HepG2 (cell line): ENCODE data around the gene TUBB4B. TPM values are rescaled to one million over a fixed set of nuclear protein-coding genes. Genes with fewer than 3 reads are reported as not detected.

Experiments
- AHR ChIP-seq: IDR thresholded peaks from 2 replicates; pipeline ENCODE4 v1.6.1; 2018; ENCODE audit warnings: missing genetic modification reagents, missing compliant biosample characterization
- BCL6 ChIP-seq: IDR thresholded peaks from 2 replicates; pipeline ENCODE4 v1.6.1; 2016; ENCODE audit warnings: missing genetic modification reagents, missing compliant biosample characterization
- GZF1 ChIP-seq: sonication (generic); formaldehyde crosslinking; IDR thresholded peaks from 2 replicates; pipeline ENCODE4 v1.5.1; 2020; ENCODE audit warnings: mild to moderate bottlenecking, missing genetic modification reagents
- HNRNPLL ChIP-seq: fragments of 200-400 bp; formaldehyde crosslinking; IDR thresholded peaks from 2 replicates; pipeline ENCODE4 v1.6.1; 2017; ENCODE audit warnings: mild to moderate bottlenecking, low read depth, low read length; ENCODE audit not compliant: poor library complexity, severe bottlenecking
- MEIS2 ChIP-seq: sonication (generic); formaldehyde crosslinking; IDR thresholded peaks from 2 replicates; pipeline ENCODE4 v1.9.0; 2021; ENCODE audit warnings: mild to moderate bottlenecking, missing genetic modification reagents
- MZF1 ChIP-seq: sonication (generic); formaldehyde crosslinking; IDR thresholded peaks from 2 replicates; pipeline ENCODE4 v1.8.1; 2023; ENCODE audit warnings: mild to moderate bottlenecking, missing genetic modification reagents, borderline replicate concordance
- NCOR1 ChIP-seq: fragments of 200-600 bp; sonication (generic); IDR thresholded peaks from 2 replicates; pipeline ENCODE4 v1.7.0; 2017; ENCODE audit warnings: antibody characterized with exemption, low read length, borderline replicate concordance
- NFIB ChIP-seq: sonication (generic); formaldehyde crosslinking; IDR thresholded peaks from 2 replicates; pipeline ENCODE4 v1.9.0; 2021; ENCODE audit warnings: missing genetic modification reagents, mild to moderate bottlenecking, borderline replicate concordance
- NFKBIZ ChIP-seq: IDR thresholded peaks from 2 replicates; pipeline ENCODE4 v1.6.1; 2018; ENCODE audit warnings: missing genetic modification reagents, missing compliant biosample characterization
- NKX3-1 ChIP-seq: sonication (generic); formaldehyde crosslinking; IDR thresholded peaks from 2 replicates; pipeline ENCODE4 v1.5.0; 2020; ENCODE audit warnings: missing genetic modification reagents
- NR3C1 ChIP-seq: sonication (generic); formaldehyde crosslinking; IDR thresholded peaks from 2 replicates; pipeline ENCODE4 v1.4.0; 2020; ENCODE audit warnings: missing genetic modification reagents
- RARA ChIP-seq: IDR thresholded peaks from 2 replicates; pipeline ENCODE4 v1.6.1; 2016; ENCODE audit warnings: missing genetic modification reagents, missing compliant biosample characterization
- RXRA ChIP-seq: sonication (generic); formaldehyde crosslinking; IDR thresholded peaks from 2 replicates; pipeline ENCODE4 v1.5.1; 2020; ENCODE audit warnings: missing genetic modification reagents
- SAP130 ChIP-seq: IDR thresholded peaks from 2 replicates; pipeline ENCODE4 v1.6.1; 2016; ENCODE audit warnings: low read depth
- SPEN ChIP-seq: sonication (generic); formaldehyde crosslinking; IDR thresholded peaks from 2 replicates; pipeline ENCODE4 v1.5.1; 2020; ENCODE audit warnings: low read depth, mild to moderate bottlenecking, missing genetic modification reagents
- TEAD2 ChIP-seq: sonication (generic); formaldehyde crosslinking; IDR thresholded peaks from 2 replicates; pipeline ENCODE4 v1.9.0; 2021; ENCODE audit warnings: missing genetic modification reagents
- YEATS2 ChIP-seq: sonication (generic); formaldehyde crosslinking; IDR thresholded peaks from 2 replicates; pipeline ENCODE4 v1.4.0; 2020; ENCODE audit warnings: missing genetic modification reagents, borderline replicate concordance
- ZFP1 ChIP-seq: IDR thresholded peaks from 2 replicates; pipeline ENCODE4 v1.6.1; 2016
- ZNF142 ChIP-seq: sonication (generic); formaldehyde crosslinking; IDR thresholded peaks from 2 replicates; pipeline ENCODE4 v1.4.0; 2020; ENCODE audit warnings: missing genetic modification reagents
- ZNF234 ChIP-seq: sonication (generic); formaldehyde crosslinking; conservative IDR thresholded peaks from 2 replicates; pipeline ENCODE4 v1.5.1; 2020; ENCODE audit warnings: mild to moderate bottlenecking, missing genetic modification reagents
- ZNF260 ChIP-seq: sonication (generic); formaldehyde crosslinking; IDR thresholded peaks from 2 replicates; pipeline ENCODE4 v1.4.0; 2020; ENCODE audit warnings: missing genetic modification reagents, low read depth, mild to moderate bottlenecking, borderline replicate concordance
- ZNF329 ChIP-seq: sonication (generic); formaldehyde crosslinking; IDR thresholded peaks from 2 replicates; pipeline ENCODE4 v1.9.0; 2021; ENCODE audit warnings: low read depth, mild to moderate bottlenecking, missing genetic modification reagents
- ZNF530 ChIP-seq: sonication (generic); formaldehyde crosslinking; IDR thresholded peaks from 2 replicates; pipeline ENCODE4 v1.5.0; 2020; ENCODE audit warnings: low read depth, mild to moderate bottlenecking, missing genetic modification reagents
- ZNF747 ChIP-seq: sonication (generic); formaldehyde crosslinking; IDR thresholded peaks from 2 replicates; pipeline ENCODE4 v1.8.1; 2023; ENCODE audit warnings: missing genetic modification reagents, mild to moderate bottlenecking, borderline replicate concordance
- ZSCAN5A ChIP-seq: sonication (generic); formaldehyde crosslinking; IDR thresholded peaks from 2 replicates; pipeline ENCODE4 v1.8.0; 2022; ENCODE audit warnings: mild to moderate bottlenecking, missing genetic modification reagents, borderline replicate concordance
- polyA plus RNA-seq, 8 experiments: library from polyadenylated mRNA; depleted of rRNA in 3 of 8; stranded (reverse) in 7 of 8; unstranded in 1 of 8; fragments of >200 nt; fragmentation: Illumina TruSeq in 4 of 8; extraction: Trizol in 4 of 8; gene quantifications; 2 replicates each; pipeline versions ENCODE4 v1.2.1 to v1.2.3, GENCODE V29; 2011 to 2016; ENCODE audit warnings: low read depth in 4 of 8, missing spikeins in 1 of 8, mixed read lengths in 1 of 8; ENCODE audit not compliant: insufficient read depth in 1 of 8
- total RNA-seq, 5 experiments: library from RNA; depleted of rRNA; stranded (reverse); fragments of >200 nt; fragmentation: Illumina TruSeq; extraction: Trizol; gene quantifications; 2 replicates each; pipeline ENCODE4 v1.2.3, GENCODE V29; 2016; ENCODE audit warnings: low read depth in 1 of 5

TUBB4B gene
- total and polyA plus RNA-seq, 2 of the 13 experiments (the other 11 are each of a cell fraction or from before 2014, with no cell fraction given) = 182 to 412 TPM

GRCh38 chr9:137240318-137240840 is 708 bp upstream of the TUBB4B start (continued):
- peak; percentile 70; the same call in 1 of the 2 replicates for TF ChIP-seq ZNF329 (CRISPR knock-in tag)
- TF ChIP-seq RXRA (CRISPR knock-in tag) = peak; percentile 63; the same call in 1 of the 2 replicates
- peak; percentile 74; the same call in 1 of the 2 replicates for TF ChIP-seq ZNF747 (CRISPR knock-in tag)
- peak; percentile 25; the same call in 1 of the 2 replicates for TF ChIP-seq GZF1 (CRISPR knock-in tag)
- no peak for TF ChIP-seq MEIS2 (CRISPR knock-in tag)
- peak; percentile 64 for TF ChIP-seq BCL6 (CRISPR knock-in tag)
- TF ChIP-seq NKX3-1 (CRISPR knock-in tag) = peak; percentile 79; the same call in 1 of the 2 replicates
- TF ChIP-seq ZFP1 (CRISPR knock-in tag) = no peak
- 0 out of 2 replicates have a peak, but pooled peaks have one; percentile 24 for TF ChIP-seq ZSCAN5A (CRISPR knock-in tag)
- peak; percentile 78; the same call in 1 of the 2 replicates for TF ChIP-seq SPEN (CRISPR knock-in tag)
- TF ChIP-seq TEAD2 (CRISPR knock-in tag) = no peak
- no peak for TF ChIP-seq NR3C1 (CRISPR knock-in tag)
- TF ChIP-seq NFIB (CRISPR knock-in tag) = no peak
- TF ChIP-seq MZF1 (CRISPR knock-in tag) = no peak
- TF ChIP-seq YEATS2 (CRISPR knock-in tag) = no peak; the same call in 1 of the 2 replicates
- peak; percentile 78; the same call in 1 of the 2 replicates for TF ChIP-seq SAP130 (CRISPR knock-in tag)
- peak; percentile 73 for TF ChIP-seq ZNF142 (CRISPR knock-in tag)
- TF ChIP-seq ZNF234 (CRISPR knock-in tag) = 0 out of 2 replicates have a peak, but pooled peaks have one; percentile 49
- TF ChIP-seq ZNF530 (CRISPR knock-in tag) = no peak
- peak; percentile 93 for TF ChIP-seq HNRNPLL
- 0 out of 2 replicates have a peak, but pooled peaks have one; percentile 57 for TF ChIP-seq AHR (CRISPR knock-in tag)
- peak; percentile 42 for TF ChIP-seq RARA
- TF ChIP-seq NFKBIZ (CRISPR knock-in tag) = 0 out of 2 replicates have a peak, but pooled peaks have one; percentile 7
- TF ChIP-seq ZNF260 = 0 out of 2 replicates have a peak, but pooled peaks have one; percentile 75
- TF ChIP-seq NCOR1 = no peak
